Measurements from ENCODE around the gene MFAP2.
"Not testable (repeated sequence)": the region's sequence is repeated elsewhere in the genome, so short reads cannot be mapped to it uniquely, and the experiment has no call there.

Gene MFAP2

DNA sequence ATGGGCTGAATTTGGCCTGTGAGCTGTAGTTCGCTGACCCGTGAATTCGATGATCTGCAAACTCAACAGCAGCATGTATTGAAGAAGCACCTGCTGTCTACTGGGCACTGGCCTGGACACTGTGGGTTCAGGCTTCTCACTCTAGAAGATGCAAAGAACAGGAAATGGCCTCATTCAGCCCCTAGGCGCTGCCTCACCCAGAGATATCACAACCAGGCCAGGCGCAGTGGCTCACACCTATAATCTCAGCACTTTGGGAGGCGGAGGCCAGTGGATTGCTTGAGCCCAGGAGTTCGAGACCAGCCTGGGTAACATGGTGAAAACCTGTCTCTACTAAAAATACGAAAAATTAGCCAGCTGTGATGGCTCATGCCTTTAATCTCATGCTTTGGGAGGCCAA is 23.6 kb downstream of the MFAP2 start:
- Histone ChIP-seq H3F3A (ENCODE audit: insufficient read depth) (no peaks in the 10 kb centered on the region), H3K79me2 (ENCODE audit: insufficient read depth, low read length) (no peaks in the 10 kb centered on the region), H3K4me2 (ENCODE audit: low read depth, low read length, poor library complexity, severe bottlenecking) (no peak overlapping the region), H4K20me1 (ENCODE audit: low read depth, low read length) (no peaks in the 10 kb centered on the region), H3K9me2 (replicated peaks; ENCODE audit: insufficient read depth, low read length) (no peaks in the 10 kb centered on the region), H3K27ac (ENCODE audit: low read depth, low read length) (no peak overlapping the region), H3K27me3 (ENCODE audit: low read length) (no peaks in the 10 kb centered on the region), H3K36me3 (ENCODE audit: low read length) (no peaks in the 10 kb centered on the region), H3K4me3 (ENCODE audit: insufficient read depth, low read length, poor library complexity, severe bottlenecking) (no peak overlapping the region), H3K9me3 (ENCODE audit: insufficient read depth, low read length) (no peaks in the 10 kb centered on the region), H2AFZ (ENCODE audit: low read depth, low read length, severe bottlenecking) (no peak overlapping the region), H3K9ac (ENCODE audit: low read length) (no peak overlapping the region)
- TF ChIP-seq, protein P1, sequence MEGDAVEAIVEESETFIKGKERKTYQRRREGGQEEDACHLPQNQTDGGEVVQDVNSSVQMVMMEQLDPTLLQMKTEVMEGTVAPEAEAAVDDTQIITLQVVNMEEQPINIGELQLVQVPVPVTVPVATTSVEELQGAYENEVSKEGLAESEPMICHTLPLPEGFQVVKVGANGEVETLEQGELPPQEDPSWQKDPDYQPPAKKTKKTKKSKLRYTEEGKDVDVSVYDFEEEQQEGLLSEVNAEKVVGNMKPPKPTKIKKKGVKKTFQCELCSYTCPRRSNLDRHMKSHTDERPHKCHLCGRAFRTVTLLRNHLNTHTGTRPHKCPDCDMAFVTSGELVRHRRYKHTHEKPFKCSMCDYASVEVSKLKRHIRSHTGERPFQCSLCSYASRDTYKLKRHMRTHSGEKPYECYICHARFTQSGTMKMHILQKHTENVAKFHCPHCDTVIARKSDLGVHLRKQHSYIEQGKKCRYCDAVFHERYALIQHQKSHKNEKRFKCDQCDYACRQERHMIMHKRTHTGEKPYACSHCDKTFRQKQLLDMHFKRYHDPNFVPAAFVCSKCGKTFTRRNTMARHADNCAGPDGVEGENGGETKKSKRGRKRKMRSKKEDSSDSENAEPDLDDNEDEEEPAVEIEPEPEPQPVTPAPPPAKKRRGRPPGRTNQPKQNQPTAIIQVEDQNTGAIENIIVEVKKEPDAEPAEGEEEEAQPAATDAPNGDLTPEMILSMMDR (IDR thresholded peaks at IDR 0.05; ENCODE audit: insufficient read depth, low read length, poor library complexity, severe bottlenecking), result no peak
- no peak for TF ChIP-seq EZH2phosphoT487 (conservative IDR thresholded peaks at IDR 0.05; ENCODE audit: low read length)

DNA sequence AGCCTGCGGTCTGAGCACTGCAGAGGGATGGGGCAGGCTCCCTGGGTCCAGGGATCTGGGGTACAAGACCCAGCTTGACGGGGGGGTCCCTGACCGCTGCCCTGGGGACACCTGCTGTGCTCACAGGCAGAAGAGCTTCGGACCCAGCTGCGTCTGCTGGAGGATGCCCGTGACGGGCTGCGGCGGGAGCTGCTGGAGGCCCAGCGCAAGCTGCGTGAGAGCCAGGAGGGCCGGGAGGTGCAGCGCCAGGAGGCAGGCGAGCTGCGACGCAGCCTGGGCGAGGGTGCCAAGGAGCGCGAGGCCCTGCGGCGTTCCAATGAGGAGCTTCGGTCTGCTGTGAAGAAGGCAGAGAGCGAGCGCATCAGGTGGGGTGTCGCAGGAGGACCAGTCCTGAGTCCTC is 25.2 kb downstream of the MFAP2 start:
- TF ChIP-seq, protein P1 (IDR thresholded peaks at IDR 0.05; ENCODE audit: insufficient read depth, low read length, poor library complexity, severe bottlenecking), result no peak
- TF ChIP-seq EZH2phosphoT487 (conservative IDR thresholded peaks at IDR 0.05; ENCODE audit: low read length), result no peak
- Histone ChIP-seq H3K79me2 (ENCODE audit: insufficient read depth, low read length) (no peaks in the 10 kb centered on the region), H3K27me3 (ENCODE audit: low read length) (no peaks in the 10 kb centered on the region), H2AFZ (ENCODE audit: low read depth, low read length, severe bottlenecking) (no peak overlapping the region), H3K9me2 (replicated peaks; ENCODE audit: insufficient read depth, low read length) (no peaks in the 10 kb centered on the region), H3F3A (ENCODE audit: insufficient read depth) (no peaks in the 10 kb centered on the region), H4K20me1 (ENCODE audit: low read depth, low read length) (no peaks in the 10 kb centered on the region), H3K36me3 (ENCODE audit: low read length) (no peaks in the 10 kb centered on the region), H3K9me3 (ENCODE audit: insufficient read depth, low read length) (no peaks in the 10 kb centered on the region), H3K4me2 (ENCODE audit: low read depth, low read length, poor library complexity, severe bottlenecking) (no peak overlapping the region), H3K27ac (ENCODE audit: low read depth, low read length) (no peak overlapping the region), H3K9ac (ENCODE audit: low read length) (no peak overlapping the region), H3K4me3 (ENCODE audit: insufficient read depth, low read length, poor library complexity, severe bottlenecking) (no peak overlapping the region)

DNA sequence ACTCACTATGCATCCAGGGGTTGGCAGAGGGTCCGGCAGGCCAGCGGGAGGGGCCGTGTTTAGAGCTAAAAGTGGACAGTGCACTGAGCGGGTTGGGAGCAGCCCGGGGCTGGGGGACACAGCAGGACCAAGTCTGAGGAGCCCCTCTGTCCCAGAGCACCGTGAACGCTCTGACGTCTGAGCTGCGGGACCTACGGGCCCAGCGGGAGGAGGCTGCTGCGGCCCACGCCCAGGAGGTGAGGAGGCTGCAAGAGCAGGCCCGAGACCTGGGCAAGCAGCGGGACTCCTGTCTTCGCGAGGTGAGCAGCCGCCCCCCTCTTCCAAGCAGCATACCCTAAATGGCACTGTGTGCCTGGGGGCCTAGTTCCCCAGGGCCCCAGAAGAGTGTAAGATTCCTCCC is 25.8 kb downstream of the MFAP2 start:
- Histone ChIP-seq H3K9me2 (replicated peaks; ENCODE audit: insufficient read depth, low read length) (no peaks in the 10 kb centered on the region), H3K36me3 (ENCODE audit: low read length) (no peaks in the 10 kb centered on the region), H3F3A (ENCODE audit: insufficient read depth) (no peaks in the 10 kb centered on the region), H3K9ac (ENCODE audit: low read length) (no peak overlapping the region), H2AFZ (ENCODE audit: low read depth, low read length, severe bottlenecking) (no peak overlapping the region), H3K79me2 (ENCODE audit: insufficient read depth, low read length) (no peaks in the 10 kb centered on the region), H3K4me3 (ENCODE audit: insufficient read depth, low read length, poor library complexity, severe bottlenecking) (no peak overlapping the region), H3K27me3 (ENCODE audit: low read length) (no peaks in the 10 kb centered on the region), H3K4me2 (ENCODE audit: low read depth, low read length, poor library complexity, severe bottlenecking) (no peak overlapping the region), H4K20me1 (ENCODE audit: low read depth, low read length) (no peaks in the 10 kb centered on the region), H3K27ac (ENCODE audit: low read depth, low read length) (no peak overlapping the region), H3K9me3 (ENCODE audit: insufficient read depth, low read length) (no peaks in the 10 kb centered on the region)
- no peak for TF ChIP-seq EZH2phosphoT487 (conservative IDR thresholded peaks at IDR 0.05; ENCODE audit: low read length)
- TF ChIP-seq, protein P1 (IDR thresholded peaks at IDR 0.05; ENCODE audit: insufficient read depth, low read length, poor library complexity, severe bottlenecking), result no peak

DNA sequence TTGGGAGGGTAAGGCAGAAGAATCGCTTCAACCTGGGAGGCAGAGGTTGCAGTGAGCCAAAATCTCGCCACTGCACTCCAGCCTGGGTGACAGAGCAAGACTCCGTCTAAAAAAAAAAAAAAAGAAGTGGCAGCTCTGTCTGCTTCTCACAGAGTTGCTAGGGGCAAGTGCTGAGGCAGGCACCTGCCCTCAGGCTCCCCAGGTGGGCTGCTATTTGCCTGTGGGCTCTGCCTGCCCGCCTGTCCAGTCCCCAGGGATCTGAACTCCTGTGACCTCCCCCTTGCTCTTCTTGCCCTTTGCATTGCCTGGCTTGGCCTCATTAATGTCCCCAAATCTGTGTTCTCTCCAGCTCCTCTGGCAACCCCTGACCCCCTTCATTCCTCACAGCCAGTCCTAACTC is 28.0 kb downstream of the MFAP2 start:
- not testable (repeated sequence) for H3K4me3 ChIP-seq (ENCODE audit: insufficient read depth, low read length, poor library complexity, severe bottlenecking); H3K27ac ChIP-seq (ENCODE audit: low read depth, low read length); H3K27me3 ChIP-seq (ENCODE audit: low read length); H3K9me3 ChIP-seq (ENCODE audit: insufficient read depth, low read length); H3K36me3 ChIP-seq (ENCODE audit: low read length); H3F3A ChIP-seq (ENCODE audit: insufficient read depth); H3K79me2 ChIP-seq (ENCODE audit: insufficient read depth, low read length); H4K20me1 ChIP-seq (ENCODE audit: low read depth, low read length); H3K9ac ChIP-seq (ENCODE audit: low read length); H3K9me2 ChIP-seq (replicated peaks; ENCODE audit: insufficient read depth, low read length); H3K4me2 ChIP-seq (ENCODE audit: low read depth, low read length, poor library complexity, severe bottlenecking); H2AFZ ChIP-seq (ENCODE audit: low read depth, low read length, severe bottlenecking)

DNA sequence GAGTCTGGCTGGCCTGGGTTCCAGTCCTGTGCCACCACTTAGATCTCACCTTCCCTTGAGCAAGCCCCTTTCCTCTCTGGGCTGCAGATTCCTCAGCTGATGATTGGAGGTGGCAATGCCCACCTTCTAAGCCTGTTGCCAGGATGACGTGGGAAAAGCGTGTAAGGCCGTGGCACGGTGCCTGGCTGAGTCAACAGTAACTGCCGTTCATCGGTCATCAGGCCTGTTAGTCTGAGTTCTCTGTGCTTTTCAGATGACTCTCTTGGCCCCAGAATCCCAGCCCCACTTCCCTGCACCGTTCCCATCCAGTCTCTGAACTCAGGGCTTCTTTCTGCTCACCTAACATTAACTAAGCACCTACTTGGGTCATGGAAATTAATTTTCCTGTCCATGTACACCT is 31.4 kb downstream of the MFAP2 start:
- H3K27ac ChIP-seq (ENCODE audit: low read depth, low read length); H3K4me3 ChIP-seq (ENCODE audit: insufficient read depth, low read length, poor library complexity, severe bottlenecking); H3K9me2 ChIP-seq (replicated peaks; ENCODE audit: insufficient read depth, low read length); H3K9ac ChIP-seq (ENCODE audit: low read length); H2AFZ ChIP-seq (ENCODE audit: low read depth, low read length, severe bottlenecking); H3F3A ChIP-seq (ENCODE audit: insufficient read depth); H3K27me3 ChIP-seq (ENCODE audit: low read length); H4K20me1 ChIP-seq (ENCODE audit: low read depth, low read length); H3K4me2 ChIP-seq (ENCODE audit: low read depth, low read length, poor library complexity, severe bottlenecking); H3K36me3 ChIP-seq (ENCODE audit: low read length); H3K79me2 ChIP-seq (ENCODE audit: insufficient read depth, low read length); H3K9me3 ChIP-seq (ENCODE audit: insufficient read depth, low read length): not testable (repeated sequence)

DNA sequence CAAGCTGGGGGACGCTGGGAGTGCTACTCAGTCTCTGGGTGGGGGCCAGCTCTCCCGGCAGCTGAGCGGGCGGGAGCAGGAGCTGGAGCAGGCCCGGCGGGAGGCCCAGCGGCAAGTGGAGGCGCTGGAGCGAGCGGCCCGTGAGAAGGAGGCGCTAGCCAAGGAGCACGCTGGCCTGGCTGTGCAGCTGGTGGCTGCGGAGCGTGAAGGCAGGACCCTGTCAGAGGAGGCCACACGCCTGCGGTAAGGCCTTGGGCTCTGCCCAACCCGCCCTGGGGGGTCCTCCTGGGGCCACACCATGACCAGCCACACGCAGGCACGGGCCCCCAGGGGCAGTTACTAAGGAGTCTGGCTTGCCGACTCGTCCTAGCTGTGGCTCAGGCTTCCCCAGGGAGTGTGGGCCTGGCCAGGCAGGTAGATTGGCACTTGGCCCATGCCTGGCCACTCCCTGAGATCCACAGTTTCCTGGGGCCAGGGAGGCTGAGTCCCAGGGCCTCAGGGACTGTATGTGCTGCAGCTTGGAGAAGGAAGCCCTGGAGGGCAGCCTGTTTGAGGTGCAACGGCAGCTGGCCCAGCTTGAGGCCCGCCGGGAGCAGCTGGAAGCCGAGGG is 32.0 kb downstream of the MFAP2 start:
- H4K20me1 ChIP-seq (ENCODE audit: low read depth, low read length); H3K9me3 ChIP-seq (ENCODE audit: insufficient read depth, low read length); H3F3A ChIP-seq (ENCODE audit: insufficient read depth); H3K9ac ChIP-seq (ENCODE audit: low read length); H3K27me3 ChIP-seq (ENCODE audit: low read length); H3K36me3 ChIP-seq (ENCODE audit: low read length); H3K27ac ChIP-seq (ENCODE audit: low read depth, low read length); H2AFZ ChIP-seq (ENCODE audit: low read depth, low read length, severe bottlenecking); H3K4me3 ChIP-seq (ENCODE audit: insufficient read depth, low read length, poor library complexity, severe bottlenecking); H3K9me2 ChIP-seq (replicated peaks; ENCODE audit: insufficient read depth, low read length); H3K79me2 ChIP-seq (ENCODE audit: insufficient read depth, low read length); H3K4me2 ChIP-seq (ENCODE audit: low read depth, low read length, poor library complexity, severe bottlenecking): not testable (repeated sequence)

Data from SU-DHL-6 (cell line).